GM12865 (cell line): ENCODE measurements around the gene PPP1R16B.
A peak's percentile ranks its signal among the peaks of the same experiment; 100 is the strongest.

Source experiments
- DNase-seq: peaks from one replicate; pipeline ENCODE4 v3.0.0; 2010; ENCODE audit warnings: low read depth
- H3K4me3 ChIP-seq: 2 replicates; pipeline ENCODE4 v1.5.1; 2011; ENCODE audit warnings: mild to moderate bottlenecking, low read depth, low read length, control low read depth
- TF ChIP-seq, protein P1 (sequence below): IDR thresholded peaks from 2 replicates; pipeline ENCODE4 v1.5.1; 2011; ENCODE audit warnings: low read length, control low read depth, low read depth, inconsistent platforms; ENCODE audit not compliant: insufficient read depth; ENCODE audit errors: missing control alignments

PPP1R16B gene

DNA sequence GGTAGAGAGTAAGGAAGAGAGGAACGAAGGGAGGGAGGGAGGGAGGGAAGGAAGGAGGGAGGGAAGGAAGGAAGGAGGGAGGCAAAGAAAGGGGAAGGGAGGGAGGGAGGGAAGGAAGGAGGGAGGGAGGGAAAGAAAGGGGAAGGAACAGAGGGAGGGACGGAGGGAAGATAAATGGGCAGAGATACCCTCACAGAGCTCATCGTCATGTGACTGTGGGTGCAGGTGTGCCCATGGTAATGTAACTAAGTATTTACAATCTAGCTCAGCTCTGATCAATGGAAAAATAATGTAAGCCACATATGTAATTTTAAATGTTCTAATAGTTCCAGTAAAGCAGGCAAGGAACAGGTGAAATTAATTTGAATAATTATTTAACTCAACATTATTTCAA is 66.1 kb downstream of the PPP1R16B start:
- no peak for DNase-seq
- TF ChIP-seq, protein P1, sequence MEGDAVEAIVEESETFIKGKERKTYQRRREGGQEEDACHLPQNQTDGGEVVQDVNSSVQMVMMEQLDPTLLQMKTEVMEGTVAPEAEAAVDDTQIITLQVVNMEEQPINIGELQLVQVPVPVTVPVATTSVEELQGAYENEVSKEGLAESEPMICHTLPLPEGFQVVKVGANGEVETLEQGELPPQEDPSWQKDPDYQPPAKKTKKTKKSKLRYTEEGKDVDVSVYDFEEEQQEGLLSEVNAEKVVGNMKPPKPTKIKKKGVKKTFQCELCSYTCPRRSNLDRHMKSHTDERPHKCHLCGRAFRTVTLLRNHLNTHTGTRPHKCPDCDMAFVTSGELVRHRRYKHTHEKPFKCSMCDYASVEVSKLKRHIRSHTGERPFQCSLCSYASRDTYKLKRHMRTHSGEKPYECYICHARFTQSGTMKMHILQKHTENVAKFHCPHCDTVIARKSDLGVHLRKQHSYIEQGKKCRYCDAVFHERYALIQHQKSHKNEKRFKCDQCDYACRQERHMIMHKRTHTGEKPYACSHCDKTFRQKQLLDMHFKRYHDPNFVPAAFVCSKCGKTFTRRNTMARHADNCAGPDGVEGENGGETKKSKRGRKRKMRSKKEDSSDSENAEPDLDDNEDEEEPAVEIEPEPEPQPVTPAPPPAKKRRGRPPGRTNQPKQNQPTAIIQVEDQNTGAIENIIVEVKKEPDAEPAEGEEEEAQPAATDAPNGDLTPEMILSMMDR: no peak

DNA sequence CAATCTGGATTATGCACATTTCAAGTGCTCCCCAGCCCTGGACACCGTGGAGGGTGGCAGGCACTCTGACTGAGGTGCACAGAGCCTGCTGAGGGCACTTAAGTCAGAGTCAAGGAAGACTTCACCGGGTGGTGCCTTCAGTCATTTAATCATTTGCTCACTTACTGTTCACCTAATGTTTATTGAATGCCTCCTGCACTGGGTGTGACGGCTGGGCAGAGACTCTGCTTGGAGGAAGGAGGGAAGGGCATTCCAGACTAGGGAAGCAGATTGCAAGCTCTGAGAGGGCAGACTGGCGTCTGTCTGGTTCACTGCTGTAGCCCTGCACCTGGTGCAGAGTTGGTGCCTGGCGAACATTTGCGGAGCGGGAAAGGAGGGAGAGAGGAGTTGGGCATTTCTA is 66.5 kb downstream of the PPP1R16B start:
- H3K4me3 ChIP-seq: peak overlapping the region; percentile 50
- DNase-seq: no peak
- TF ChIP-seq, protein P1: no peak

More for the DNA sequence above, 66.1 kb downstream of the PPP1R16B start:
- H3K4me3 ChIP-seq: no peak overlapping the region

- no peak for DNase-seq
- H3K4me3 ChIP-seq: peak overlapping the region; percentile 50
- TF ChIP-seq, protein P1: no peak
These were observed 67.1 kb downstream of the PPP1R16B start for GRCh38 chr20:38872491-38873049.

- TF ChIP-seq, protein P1: no peak
- peak overlapping the region; percentile 50 for H3K4me3 ChIP-seq
- peak; percentile 95 for DNase-seq
These were observed 67.6 kb downstream of the PPP1R16B start for GRCh38 chr20:38873050-38873581.

- DNase-seq: peak; percentile 72
- peak overlapping the region; percentile 6 for H3K4me3 ChIP-seq
- TF ChIP-seq, protein P1: no peak
These were observed 69.1 kb downstream of the PPP1R16B start for GRCh38 chr20:38874460-38875174.

DNA sequence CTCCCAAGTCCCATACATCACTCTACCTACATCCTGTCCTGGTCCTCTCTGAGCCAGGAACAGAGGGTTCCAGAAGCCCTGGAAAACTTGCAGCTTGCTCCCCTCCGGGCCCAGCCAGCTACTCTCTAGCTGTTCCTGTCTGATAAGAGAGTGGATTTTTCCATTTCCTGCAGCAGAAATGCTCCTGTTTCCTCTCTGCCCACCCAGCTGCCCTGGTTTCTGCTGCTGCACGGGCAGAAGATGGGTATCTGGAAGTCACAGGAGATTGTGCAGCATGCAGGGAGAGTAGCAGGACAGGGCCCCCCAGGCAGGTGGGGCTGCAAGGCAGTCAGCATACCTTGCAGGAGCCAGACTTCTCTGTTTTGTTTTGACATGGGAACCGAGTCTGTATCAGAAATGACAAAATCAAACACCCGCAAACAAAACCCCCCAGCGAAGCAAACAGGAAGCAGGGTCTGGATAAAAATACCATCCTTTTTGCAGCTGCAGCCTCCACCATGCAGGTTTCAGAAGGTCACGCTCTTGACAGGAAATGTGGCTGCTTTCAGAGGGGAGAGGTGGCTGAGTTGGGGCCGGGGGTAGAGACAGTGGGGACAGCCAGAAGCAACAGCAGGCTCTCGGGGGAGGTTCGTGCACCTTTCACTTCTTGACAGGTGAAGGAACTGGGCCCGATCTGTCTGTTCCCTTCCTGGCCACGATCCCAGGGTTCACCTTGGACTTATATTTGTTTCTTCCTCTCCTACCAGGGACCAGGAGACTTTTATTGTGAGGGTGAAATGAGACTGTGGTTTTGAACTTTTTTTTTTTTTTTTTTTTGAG is 69.9 kb downstream of the PPP1R16B start:
- peak overlapping the region; percentile 36 for H3K4me3 ChIP-seq
- peak; percentile 98 for DNase-seq
- TF ChIP-seq, protein P1: no peak
